Amniotic epithelial cell (primary cell): ENCODE results near the gene EMP2.

Source experiments
- DNase-seq: peaks from one replicate; pipeline ENCODE4 v3.0.0-alpha.2; 2010; ENCODE audit warnings: low read depth

EMP2 gene

DNA sequence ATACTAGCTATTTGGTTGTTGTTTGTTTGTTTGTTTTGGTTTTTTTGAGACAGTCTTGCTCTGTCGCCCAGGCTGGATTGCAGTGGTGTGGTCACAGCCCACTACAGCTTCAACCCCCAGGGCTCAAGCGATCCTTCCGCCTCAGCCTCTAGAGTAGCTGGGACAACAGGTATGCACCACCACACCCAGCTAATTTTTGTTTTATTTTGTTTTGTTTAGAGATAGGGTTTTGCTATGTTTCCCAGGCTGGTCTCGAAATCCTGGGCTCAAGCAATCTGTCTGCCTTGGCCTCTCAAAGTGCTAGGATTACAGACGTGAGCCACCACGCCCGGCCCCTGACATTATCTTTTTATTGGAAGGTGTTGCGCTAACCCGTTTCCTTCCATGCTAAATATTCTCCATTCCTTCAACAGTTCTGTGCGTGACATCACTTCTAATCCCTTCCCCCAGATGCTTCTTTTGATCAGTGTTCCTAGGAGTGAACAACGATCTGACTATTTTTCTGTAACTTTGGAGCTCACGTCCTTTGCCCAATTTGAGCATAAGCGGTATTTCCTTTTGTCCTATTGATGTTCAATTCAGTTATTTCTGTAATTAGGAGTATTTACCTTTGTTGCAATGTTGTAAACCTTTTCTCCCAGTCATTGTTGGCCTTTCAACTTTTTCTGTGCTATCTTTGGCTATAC is 30.2 kb upstream of the EMP2 start:
- no peak for DNase-seq

DNA sequence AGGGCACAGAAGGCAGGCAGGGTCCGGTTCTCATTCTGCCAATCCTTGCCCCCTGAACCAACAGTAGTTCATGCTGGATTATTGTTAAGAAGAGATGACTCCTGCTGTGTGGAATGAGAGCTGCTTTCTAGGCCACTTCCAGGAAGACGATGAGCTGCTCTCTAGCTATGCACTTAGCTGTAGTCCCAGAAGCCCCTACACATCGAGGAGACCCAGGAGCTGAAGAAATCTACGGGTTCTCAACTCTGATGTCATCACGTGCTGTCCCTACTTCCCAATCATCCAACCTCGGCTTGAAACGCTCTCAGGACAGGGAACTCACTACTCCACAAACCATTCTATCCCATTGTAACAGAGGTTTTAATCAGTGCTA is 29.0 kb upstream of the EMP2 start:
- DNase-seq = peak; percentile 75

DNA sequence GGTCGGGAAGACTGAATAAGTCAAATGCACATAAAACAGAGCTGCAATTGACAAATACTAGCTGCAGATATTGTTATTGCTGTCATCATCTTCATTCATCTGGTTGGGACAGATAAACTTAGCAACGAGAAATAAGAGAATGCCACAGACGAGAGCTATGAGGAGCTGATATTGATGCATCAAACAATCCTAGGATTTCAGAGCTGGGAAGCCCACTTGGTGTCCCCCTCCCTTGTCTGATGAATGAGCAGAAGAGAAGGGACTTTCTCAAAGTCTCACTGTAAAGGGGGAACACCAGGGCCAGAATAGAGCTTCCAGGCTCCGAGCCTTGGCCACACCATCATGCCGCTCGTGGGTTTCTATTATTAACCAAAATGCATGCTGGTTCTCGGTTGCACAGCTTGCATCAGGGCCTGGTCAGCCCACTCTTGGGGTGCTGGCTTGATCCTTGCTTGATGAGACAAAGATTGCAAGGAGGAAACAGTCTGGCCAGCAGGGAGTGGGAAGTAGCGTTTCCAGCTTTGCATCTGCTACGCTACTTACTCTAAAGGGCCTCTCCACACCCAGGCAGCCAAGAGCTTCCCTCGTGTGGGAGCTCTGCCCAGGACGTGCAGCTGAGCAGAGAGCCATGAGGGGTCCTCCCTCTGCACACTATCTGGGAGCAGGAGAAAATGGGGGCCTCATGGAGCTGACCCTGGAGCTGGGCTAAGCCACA is 28.4 kb upstream of the EMP2 start:
- no peak for DNase-seq

DNA sequence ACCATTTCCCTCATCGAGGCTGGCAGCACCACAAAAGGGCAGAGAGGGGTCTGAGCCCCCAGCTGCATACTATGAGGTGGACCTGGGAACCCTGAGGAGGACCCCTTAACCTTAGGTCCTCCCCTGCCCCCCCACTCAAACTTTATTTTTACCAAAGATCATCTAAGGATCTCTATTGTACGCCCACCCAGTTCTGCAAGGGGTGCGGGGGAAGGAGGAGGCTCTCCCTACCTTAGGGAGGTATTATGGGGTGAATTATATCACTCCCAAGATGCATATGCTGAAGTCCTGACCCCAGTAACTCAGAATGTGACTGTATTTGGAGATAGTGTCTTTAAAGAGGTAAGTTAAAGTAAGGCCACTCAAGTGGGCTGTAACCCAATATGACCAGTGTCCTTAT is 26.8 kb upstream of the EMP2 start:
- no peak for DNase-seq

DNA sequence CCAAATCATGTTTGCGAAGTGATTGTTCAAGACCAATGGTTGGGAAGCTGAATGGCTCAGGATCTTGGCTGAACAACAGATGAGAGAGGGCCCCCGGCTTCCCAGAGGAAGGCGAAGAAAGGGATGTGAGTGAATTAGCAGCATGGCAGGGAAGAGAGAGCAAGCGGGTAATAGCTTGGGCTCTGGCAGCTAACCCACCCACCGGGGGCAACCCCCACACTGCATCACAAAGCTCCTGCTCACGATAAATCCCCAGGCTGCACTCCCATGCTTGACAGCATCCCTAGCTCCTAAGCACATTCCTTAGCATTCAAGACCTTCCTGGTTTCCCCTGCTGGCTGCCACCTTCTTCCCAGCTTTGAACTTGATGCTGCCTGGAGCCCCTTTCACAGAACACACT is 26.2 kb upstream of the EMP2 start:
- DNase-seq = no peak

DNA sequence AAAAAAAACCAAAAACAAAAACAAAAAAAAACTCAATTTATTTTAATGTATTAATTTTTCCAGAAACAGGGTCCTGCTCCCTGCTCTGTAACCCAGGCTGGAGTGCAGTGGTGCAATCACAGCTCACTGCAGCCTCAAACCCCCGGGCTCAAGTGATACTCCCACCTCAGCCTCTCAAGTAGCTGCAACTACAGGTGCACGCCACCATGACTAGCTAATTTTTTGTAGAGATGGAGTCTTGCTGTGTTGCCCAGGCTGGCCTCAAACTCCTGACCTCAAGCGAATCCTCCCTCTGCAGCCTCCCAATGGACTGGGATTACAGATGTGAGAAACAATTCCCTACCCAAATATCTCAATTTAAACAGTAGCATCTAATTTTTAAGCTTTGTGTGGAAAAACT is 25.2 kb upstream of the EMP2 start:
- DNase-seq = no peak

DNA sequence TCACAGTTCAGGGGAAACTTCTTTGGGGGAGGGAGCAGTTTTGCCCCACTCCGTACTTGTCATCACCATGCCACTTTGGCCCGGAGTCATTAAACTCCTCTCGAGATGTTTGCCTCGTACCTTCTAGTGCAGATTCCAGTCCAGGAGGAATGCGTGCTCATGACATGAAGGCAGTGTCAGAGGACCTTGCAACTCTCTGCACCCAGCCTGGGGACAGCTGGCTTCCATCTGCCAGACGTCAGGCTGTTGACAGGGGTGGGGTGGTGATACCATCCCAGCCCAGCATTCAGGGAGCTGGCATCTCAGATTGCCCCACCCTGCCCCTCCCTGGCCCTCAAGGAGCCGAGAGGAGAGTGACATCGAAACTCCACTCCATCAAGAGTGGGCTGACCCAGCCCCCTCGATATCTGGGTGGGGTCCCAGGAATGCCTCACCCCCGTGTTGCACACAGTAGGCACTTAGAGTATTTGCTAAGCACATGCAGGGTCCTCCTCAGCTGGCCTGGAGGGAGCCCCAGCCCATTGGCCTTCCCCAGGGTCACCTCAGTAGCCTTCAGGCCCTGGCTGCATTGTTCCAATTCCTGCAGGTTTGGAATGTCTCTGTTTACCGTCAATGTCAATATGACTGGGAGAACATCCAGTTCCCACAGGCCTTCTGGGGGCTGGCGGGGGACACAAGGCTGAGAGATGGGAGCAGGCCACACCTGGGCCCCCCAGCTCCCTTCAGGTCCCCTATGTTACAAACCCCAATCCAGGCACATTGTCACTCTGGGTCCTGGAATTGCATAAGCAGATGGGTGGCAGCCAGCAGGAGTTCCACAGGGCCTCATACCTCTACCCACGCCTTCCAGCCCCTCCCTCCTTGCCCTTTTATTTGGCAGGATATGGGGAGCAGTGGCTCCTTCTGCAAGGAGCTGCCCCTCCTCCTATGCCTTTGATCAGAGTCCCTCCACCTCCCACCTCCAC is 21.3 kb upstream of the EMP2 start:
- DNase-seq = no peak

DNA sequence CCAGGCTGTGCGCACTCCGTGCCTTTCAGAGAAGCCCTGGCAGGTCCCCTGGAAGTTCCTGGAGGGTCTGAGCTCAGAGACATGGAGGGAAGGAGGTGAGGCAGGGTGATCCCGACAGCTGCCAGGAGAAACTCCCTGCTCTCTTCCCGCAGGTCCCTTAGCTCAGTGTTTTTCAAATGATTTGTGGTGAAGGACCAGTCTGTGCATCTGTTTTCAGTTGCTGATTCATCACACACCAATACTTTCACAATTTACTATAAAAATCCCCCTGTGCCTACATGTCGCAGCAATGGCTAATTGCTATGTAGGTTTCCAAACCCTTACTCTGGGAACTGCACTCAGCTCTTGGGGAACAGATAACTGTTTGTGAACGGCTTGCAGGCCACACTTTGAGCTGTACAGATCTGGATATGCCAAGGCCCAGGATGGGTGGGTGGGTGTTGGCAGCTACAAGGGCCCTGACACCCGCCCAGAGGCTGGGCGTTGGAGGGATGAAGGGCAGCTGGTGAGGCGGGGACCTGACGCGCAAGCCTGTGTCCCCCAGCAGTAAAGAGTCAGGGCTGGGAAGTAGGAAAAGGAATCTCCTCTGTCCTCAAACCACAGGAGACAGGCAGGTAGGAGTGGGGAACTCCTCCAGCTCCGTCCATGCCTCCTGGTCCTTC is 20.5 kb upstream of the EMP2 start:
- DNase-seq = no peak

DNA sequence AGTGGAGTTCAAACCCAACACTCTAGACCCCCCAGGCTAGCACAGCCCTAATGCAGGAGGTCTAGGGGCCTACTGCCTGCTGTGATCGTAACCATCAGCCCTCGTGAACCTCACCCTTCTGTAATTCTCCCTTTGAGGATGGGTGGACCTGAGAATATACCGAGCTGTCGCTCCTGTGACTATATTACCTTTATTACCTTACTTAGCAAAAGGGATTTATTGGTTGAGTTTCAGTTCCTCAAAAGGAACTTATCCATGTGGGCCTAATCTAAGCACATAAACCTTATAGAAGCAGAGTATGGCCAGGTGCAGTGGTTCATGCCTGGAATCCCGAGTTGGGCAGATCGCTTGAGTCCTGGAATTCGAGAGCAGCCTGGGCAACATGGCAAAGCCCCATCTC is 19.2 kb upstream of the EMP2 start:
- DNase-seq = no peak

DNA sequence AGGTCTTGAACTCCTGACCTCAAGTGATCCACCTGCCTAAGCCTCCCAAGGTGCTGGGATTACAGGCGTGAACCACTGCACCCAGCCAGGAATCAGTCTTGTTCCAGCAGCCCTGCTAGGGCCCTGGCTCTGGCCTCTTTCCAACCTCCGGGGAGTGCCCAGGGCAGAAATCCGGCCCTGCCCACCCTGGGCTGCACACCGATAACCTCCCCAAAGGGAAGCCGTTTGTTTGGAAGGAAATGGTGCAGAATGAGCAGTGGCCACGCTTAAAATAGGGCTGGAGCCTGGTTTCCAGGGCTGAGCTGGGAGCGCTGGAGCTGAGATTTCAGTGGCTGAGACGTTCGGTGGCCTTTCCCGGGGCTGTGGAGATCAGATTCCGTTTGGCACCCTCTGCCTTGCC is 17.8 kb upstream of the EMP2 start:
- no peak for DNase-seq

DNA sequence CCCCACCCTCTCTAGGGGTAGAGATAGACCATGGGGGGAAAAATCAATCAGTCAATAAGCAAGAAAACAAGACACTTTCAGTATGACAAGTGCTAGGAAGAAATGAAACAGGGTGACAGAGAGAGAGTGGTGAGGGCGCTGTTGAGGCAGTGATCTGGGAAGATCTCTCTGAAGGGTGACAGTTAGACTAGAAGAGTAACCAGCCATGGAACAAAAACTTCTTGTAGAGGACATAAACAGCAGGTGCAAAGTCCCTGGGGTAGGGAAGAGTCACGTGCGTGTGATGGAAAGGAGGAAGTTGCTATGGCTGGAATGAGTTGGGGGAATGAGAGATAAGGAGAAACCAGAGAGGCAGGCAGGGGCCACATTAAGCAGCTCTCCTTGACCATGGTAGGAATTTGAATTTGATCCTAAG is 16.8 kb upstream of the EMP2 start:
- no peak for DNase-seq

DNA sequence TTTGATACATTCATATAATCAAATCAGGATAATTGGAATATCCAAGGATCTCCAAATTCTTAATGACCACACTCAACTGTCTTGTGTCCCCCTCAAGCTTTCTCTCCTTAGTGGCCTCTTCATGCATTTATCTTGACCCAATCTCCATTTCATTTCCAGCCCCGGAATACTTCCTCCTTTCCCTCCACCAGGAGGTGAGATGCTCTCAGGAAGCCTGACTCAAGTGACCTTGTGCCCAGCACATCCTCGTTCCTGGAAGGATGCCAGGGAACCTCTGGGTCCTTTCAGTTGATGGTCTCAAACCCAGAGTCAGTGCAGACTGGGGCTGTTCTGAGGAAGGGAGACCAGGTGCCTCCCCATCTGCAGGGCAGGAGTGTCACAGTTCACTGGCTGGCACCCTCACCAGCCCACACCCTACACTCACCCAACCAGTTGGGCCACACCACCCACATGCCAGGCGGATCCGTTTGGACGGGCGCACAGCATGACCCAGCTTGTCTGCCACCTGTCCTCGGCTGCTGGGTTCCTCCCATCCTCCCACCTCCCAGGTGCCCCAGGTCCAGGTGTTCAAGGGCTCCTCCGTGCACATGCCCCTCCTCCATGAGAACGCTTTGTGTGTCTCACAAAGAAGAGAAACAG is 14.0 kb upstream of the EMP2 start:
- no peak for DNase-seq

DNA sequence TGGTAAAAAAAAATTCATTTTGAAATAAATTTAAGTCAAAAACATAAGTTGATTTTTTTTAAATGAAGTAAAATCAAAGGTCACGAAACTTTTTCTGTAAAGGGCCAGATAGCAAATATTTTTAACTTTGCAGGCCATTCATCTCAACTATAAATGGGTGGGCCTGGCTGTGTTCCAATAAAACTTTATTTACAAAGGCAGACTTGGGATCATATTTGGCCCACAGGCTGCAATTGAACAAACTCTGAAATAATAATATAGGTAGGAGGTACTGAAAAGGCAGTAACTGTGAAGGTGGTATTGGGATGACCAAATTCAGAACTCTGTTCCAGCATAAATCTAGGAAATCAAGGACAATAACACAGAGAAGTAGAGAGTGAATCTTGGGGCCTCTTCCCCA is 12.2 kb upstream of the EMP2 start:
- DNase-seq = no peak

DNA sequence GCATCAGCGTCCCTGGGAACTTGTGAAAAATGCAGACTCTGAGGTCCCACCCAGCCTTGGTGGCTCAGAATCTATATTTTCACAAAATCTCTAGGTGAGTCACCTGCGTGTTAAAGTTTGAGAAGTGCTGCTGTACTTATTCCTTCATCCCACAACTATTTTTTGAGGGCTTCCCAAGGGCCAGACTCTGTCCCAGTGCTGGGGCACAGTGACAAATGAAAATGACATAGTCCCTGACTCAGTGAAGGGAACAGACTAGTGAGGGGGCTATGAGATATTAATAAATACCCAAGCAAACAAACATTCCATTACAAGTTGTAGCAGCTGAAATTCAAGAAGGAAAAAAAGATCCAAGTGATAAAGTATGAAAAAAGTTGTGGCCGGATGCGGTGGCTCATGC is 9.9 kb upstream of the EMP2 start:
- no peak for DNase-seq

DNA sequence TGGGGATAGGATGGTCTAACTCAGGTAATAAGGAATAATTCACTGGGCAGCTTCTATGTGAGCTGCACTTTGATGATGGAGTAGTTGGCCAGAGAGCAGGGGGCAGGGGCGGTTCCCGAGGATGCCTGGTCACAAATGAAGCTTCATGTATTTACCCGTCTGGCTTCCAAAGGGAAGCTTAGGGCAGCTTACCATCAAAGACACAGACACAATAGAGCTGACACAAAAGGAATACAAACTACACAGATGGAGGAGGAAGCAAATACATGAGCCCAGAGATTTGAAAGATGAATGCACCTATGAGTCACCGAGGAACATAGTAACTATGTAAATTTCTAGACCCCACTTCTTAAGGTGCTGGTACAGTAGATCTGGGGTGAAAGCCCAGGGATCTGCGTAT is 8.7 kb upstream of the EMP2 start:
- no peak for DNase-seq

DNA sequence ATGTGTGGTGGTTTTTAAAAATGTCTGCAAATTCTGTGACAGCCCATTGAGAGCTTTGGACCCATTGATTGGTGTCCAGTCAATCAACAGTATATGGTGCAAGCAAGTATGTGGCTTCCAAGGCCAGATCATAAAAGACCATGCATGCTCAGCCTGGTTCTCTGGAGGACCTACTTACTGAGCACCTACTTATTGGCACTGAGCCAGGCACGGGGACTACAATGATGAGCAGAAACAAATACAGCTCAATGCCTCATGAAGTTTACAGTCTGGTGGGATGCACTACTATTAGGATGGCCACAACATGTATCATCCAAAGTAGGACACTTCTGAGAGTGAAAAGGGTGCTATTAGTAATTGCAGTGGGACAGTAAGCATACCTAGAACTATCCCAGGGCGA is 7.2 kb upstream of the EMP2 start:
- no peak for DNase-seq

DNA sequence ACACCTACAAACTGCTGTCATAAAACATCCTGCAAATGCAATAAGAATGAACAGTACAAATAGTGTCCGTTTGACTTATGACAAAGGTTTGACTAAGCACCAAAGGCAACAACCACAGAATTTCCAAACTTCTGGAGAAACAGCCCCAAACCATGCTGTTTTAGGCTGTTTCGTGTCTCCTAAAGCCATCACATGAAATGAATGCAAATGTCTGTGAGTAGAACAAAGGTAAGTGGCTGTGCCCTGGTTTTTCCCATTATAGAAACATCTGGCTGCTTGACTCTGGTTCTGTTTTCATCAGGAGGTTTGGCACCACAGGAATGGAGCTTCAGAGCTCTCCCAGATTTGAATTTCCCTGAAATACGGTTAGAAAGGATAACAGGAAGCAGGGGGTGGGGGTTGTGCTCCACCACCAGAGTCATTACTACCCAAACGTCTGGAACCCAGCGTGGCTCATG is 4.6 kb upstream of the EMP2 start:
- DNase-seq = no peak

DNA sequence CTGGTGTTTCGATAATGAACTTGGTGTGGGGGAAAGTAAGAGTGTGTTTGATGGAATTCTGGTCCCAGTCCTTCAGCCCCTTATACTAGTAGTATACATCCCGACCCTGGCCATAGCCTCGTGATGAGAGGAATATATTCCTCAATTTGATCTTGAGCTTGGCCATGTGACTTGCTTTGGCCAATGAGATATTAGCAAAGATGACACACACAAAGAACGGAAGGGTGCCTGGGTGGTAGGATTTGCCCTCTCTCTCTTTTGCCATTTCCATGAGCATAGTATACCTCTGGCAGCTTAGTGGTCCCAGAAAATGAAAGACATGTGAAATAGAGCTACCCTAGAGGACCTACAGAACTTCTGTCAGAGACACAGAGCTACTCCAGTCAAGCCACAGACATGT is 2.9 kb upstream of the EMP2 start:
- no peak for DNase-seq

DNA sequence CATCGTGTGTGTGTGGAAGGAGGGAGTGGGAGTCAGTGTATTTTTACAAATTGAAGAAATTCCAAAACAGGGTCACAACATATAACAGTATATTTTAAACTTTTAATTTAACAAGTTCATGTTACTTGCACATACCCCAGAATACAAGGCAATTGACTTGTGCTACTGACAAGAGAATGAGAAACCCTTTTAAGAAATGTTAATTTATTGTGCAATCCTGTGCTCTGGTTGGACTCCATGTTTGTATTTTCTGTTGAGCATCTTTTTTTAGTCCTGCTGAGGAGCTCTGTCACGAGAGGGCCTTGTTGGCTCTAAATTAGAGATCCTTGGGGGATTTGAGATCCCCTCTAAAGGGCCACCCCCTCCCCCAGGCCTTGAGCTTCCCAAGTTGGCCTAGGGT is 1.1 kb upstream of the EMP2 start:
- DNase-seq = peak; percentile 45

DNA sequence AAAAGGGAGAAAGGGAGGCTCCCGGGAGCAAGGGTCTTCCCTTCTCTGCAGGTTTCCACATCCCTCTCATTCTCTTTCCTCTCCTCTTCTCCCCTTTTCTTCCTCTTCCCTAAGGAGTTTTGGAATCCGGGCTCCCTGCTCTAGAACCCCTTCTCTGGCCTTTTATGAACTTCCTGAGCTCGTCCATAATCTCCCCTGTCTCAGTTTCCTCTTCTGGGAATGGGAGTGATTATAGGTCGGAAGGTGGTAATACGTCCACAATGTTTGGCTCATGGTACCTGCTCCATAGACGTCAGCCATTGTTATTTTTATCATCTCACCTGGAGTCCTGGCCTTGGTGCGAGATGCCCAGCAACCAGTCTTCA is 467 bp upstream of the EMP2 start:
- DNase-seq = no peak

DNA sequence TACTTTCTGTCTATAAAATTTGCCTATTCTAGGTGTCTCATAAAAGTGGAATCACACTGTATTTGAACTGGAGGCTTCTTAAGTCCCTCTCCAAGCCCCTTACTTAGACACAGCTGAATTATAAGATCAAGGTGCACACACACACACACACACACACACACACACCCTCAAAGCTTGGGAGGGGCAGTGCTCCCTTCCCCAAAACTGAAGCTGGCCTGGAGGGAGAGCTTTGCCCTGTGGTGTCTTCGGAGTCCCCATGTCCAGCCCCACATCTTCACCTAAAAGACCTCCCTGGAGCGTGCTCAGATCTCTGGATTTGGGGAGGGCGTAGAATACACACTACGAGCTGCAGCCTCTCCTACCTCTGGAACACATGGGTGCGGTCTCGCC is 828 bp downstream of the EMP2 start:
- DNase-seq = no peak
